Keratinocyte (primary cell): ENCODE results near the gene EZH2.

ENCODE experiments used
- EZH2 ChIP-seq: IDR thresholded peaks from one replicate; pipeline ENCODE4 v1.6.1; 2012; ENCODE audit warnings: inconsistent platforms, mild to moderate bottlenecking, low read length, moderate library complexity
- TF ChIP-seq, protein P1 (sequence below), 3 experiments: IDR thresholded peaks in 1 of 3; conservative IDR thresholded peaks in 1 of 3; optimal IDR thresholded peaks in 1 of 3; 2 replicates in 2 of 3; 3 replicates in 1 of 3; pipeline versions ENCODE3 to v1.5.1; 2011; ENCODE audit warnings: low read length in 3 of 3, mild to moderate bottlenecking in 3 of 3, moderate library complexity in 2 of 3, control low read depth in 1 of 3, inconsistent platforms in 1 of 3; ENCODE audit not compliant: insufficient read depth in 2 of 3; ENCODE audit errors: extremely low read depth in 1 of 3

DNA sequence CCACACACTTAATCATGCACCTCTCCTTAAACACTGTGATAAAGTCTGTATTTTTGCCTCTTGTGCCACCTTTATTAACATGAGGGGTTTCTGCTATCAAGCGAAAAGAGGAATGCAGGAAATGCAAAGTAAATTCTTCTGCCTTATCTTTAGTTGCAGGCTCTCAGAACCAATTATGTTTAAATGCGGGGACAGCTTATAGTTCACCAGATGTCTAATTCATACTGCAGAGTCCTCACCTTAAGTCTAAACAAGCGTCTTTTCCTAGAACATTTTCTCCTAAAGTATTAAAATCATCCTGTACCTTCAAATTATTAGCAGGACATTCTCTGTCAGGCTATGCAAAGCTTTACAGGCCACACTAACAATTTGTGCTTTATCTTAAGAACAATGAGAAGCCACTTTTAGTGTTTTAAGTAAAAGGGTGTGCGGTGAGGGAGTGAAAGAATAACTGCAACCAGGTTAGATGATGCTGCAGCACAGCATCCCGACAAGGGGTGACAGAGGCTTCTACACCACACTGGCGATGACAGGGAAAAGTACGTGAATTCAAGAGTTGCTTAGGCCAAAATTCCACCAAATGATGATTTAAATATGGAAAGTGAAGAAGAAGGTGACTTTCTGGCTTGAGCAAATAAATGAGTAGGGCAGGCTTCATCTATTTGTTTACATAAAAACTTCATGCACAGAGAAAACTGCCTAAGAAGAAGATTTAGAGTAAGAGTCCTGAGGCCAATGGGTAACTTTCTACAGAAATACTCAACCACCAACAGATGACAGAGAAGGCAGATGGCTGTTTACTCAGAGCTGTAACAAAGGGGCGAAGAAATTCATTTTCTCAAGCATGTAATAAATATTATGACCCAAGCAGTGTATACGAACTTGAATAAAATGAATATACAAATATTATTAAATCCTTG, 36.0 kb downstream of the EZH2 start:
- TF ChIP-seq, protein P1, sequence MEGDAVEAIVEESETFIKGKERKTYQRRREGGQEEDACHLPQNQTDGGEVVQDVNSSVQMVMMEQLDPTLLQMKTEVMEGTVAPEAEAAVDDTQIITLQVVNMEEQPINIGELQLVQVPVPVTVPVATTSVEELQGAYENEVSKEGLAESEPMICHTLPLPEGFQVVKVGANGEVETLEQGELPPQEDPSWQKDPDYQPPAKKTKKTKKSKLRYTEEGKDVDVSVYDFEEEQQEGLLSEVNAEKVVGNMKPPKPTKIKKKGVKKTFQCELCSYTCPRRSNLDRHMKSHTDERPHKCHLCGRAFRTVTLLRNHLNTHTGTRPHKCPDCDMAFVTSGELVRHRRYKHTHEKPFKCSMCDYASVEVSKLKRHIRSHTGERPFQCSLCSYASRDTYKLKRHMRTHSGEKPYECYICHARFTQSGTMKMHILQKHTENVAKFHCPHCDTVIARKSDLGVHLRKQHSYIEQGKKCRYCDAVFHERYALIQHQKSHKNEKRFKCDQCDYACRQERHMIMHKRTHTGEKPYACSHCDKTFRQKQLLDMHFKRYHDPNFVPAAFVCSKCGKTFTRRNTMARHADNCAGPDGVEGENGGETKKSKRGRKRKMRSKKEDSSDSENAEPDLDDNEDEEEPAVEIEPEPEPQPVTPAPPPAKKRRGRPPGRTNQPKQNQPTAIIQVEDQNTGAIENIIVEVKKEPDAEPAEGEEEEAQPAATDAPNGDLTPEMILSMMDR (optimal IDR thresholded peaks at IDR 0.05 in 1 of 3, IDR thresholded peaks at IDR 0.05 in 1 of 3, conservative IDR thresholded peaks at IDR 0.05 in 1 of 3; ENCODE audit: extremely low read depth in 1 of 3, insufficient read depth in 2 of 3, low read length in 3 of 3), result no peak
- TF ChIP-seq EZH2, result no peak
